GM19351 (cell line): ENCODE data around the gene ADAM15.

Experiments
- ATAC-seq: cut with Tn5 transposase; IDR thresholded peaks from one replicate; pipeline ENCODE4 v1.9.1; 2021; ENCODE audit warnings: mild to moderate bottlenecking, moderate library complexity; ENCODE audit not compliant: unreplicated experiment

ADAM15 gene

GRCh38 chr1:155070721-155071569, 19.8 kb downstream of the ADAM15 start:
- ATAC-seq, result peak; percentile 66

- ATAC-seq, result no peak
Measured at GRCh38 chr1:155071701-155072100, 20.6 kb downstream of the ADAM15 start.

GRCh38 chr1:155072531-155073289, 21.6 kb downstream of the ADAM15 start:
- ATAC-seq, result no peak

GRCh38 chr1:155073377-155074242, 22.5 kb downstream of the ADAM15 start:
- ATAC-seq, result no peak

GRCh38 chr1:155075535-155075934, 24.4 kb downstream of the ADAM15 start:
- ATAC-seq, result no peak

- no peak for ATAC-seq
Measured at GRCh38 chr1:155076371-155076770, 25.3 kb downstream of the ADAM15 start.

- ATAC-seq, result no peak
Measured at GRCh38 chr1:155077346-155077745, 26.2 kb downstream of the ADAM15 start.

- ATAC-seq, result no peak
Measured at GRCh38 chr1:155077758-155078445, 26.8 kb downstream of the ADAM15 start.

GRCh38 chr1:155078469-155079209, 27.5 kb downstream of the ADAM15 start, which contains the start of gene EFNA3:
Gene EFNA3, plus strand, starts transcription at chr1:155078837. Its CDS starts 105 bp downstream, at chr1:155078942.
- no peak for ATAC-seq

- ATAC-seq, result no peak
Measured at GRCh38 chr1:155079210-155079486, 28.0 kb downstream of the ADAM15 start.

- no peak for ATAC-seq
Measured at GRCh38 chr1:155079487-155080311, 28.6 kb downstream of the ADAM15 start.

GRCh38 chr1:155080312-155081228, 29.5 kb downstream of the ADAM15 start:
- ATAC-seq, result no peak

- no peak for ATAC-seq
Measured at GRCh38 chr1:155081472-155082300, 30.6 kb downstream of the ADAM15 start.

GRCh38 chr1:155082301-155083051, 31.4 kb downstream of the ADAM15 start:
- ATAC-seq, result no peak

GRCh38 chr1:155083052-155083541, 32.0 kb downstream of the ADAM15 start:
- ATAC-seq, result no peak
